NB4 (cell line): ENCODE results near the gene YIPF3.

Experiments
- CTCF ChIP-seq: IDR thresholded peaks from one replicate; pipeline ENCODE4 v1.5.1; 2012; ENCODE audit warnings: low read depth, low read length
- POLR2A ChIP-seq: IDR thresholded peaks from 2 replicates; pipeline ENCODE4 v1.6.1; 2011; ENCODE audit warnings: mild to moderate bottlenecking; ENCODE audit not compliant: insufficient read length; ENCODE audit errors: extremely low read depth

- TF ChIP-seq POLR2A, result no peak
- TF ChIP-seq CTCF, result no peak
These were observed 41.2 kb downstream of the YIPF3 start for GRCh38 chr6:43475516-43475915.
